GM23338 (cell line): ENCODE measurements around the gene RPRD1A.

Experiments used
- ETS1 ChIP-seq: IDR thresholded peaks from 2 replicates; pipeline ENCODE4 v1.6.1; 2016; ENCODE audit warnings: antibody characterized with exemption
- EZH2 ChIP-seq: fragments of 200-600 bp; sonication (generic); IDR thresholded peaks from one replicate; pipeline ENCODE4 v1.8.0; 2017; ENCODE audit warnings: antibody characterized with exemption, mild to moderate bottlenecking, low read depth; ENCODE audit not compliant: unreplicated experiment
- EZH2phosphoT487 ChIP-seq: fragments of 200-600 bp; sonication (generic); IDR thresholded peaks from one replicate; pipeline ENCODE4 v1.8.1; 2018; ENCODE audit warnings: antibody characterized with exemption; ENCODE audit not compliant: unreplicated experiment
- POLR2AphosphoS5 ChIP-seq: IDR thresholded peaks from 2 replicates; pipeline ENCODE4 v1.6.1; 2016; ENCODE audit warnings: antibody characterized with exemption, low read depth
- ZNF331 ChIP-seq: fragments of 250-450 bp; sonication (Bioruptor Pico); IDR thresholded peaks from 2 replicates; pipeline ENCODE4 v1.5.0; 2020; ENCODE audit warnings: low read depth, mild to moderate bottlenecking, moderate library complexity
- TF ChIP-seq, protein P1 (sequence below), 2 experiments: fragments of 200-600 bp in 1 of 2; sonication (generic) in 1 of 2; conservative IDR thresholded peaks; 2 replicates each; pipeline versions ENCODE4 v1.5.1 to v1.6.1; 2016 to 2017; ENCODE audit warnings: antibody characterized with exemption in 2 of 2, low read depth in 2 of 2, mild to moderate bottlenecking in 2 of 2, moderate library complexity in 1 of 2

- TF ChIP-seq, protein P1, sequence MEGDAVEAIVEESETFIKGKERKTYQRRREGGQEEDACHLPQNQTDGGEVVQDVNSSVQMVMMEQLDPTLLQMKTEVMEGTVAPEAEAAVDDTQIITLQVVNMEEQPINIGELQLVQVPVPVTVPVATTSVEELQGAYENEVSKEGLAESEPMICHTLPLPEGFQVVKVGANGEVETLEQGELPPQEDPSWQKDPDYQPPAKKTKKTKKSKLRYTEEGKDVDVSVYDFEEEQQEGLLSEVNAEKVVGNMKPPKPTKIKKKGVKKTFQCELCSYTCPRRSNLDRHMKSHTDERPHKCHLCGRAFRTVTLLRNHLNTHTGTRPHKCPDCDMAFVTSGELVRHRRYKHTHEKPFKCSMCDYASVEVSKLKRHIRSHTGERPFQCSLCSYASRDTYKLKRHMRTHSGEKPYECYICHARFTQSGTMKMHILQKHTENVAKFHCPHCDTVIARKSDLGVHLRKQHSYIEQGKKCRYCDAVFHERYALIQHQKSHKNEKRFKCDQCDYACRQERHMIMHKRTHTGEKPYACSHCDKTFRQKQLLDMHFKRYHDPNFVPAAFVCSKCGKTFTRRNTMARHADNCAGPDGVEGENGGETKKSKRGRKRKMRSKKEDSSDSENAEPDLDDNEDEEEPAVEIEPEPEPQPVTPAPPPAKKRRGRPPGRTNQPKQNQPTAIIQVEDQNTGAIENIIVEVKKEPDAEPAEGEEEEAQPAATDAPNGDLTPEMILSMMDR (conservative IDR thresholded peaks at IDR 0.05; ENCODE audit: low read depth in 2 of 2): no peak
- TF ChIP-seq EZH2 (no peak), ZNF331 (CRISPR knock-in tag) (no peak), ETS1 (no peak), EZH2phosphoT487 (no peak), POLR2AphosphoS5 (no peak)
These were observed 95.6 kb downstream of the RPRD1A start for GRCh38 chr18:35971661-35972196.
